ENCODE results near the gene NUP42. TPM values are rescaled to one million over a fixed set of nuclear protein-coding genes. Genes with fewer than 3 reads are reported as not detected.
A peak's percentile ranks its signal among the peaks of the same experiment; 100 is the strongest.

NUP42 gene
- total and polyA plus RNA-seq, 2 of the 13 experiments (the other 11 are each of a cell fraction or from before 2014, with no cell fraction given): 32.0 to 51.5 TPM

GRCh38 chr7:23181684-23182553 lies at the start of gene NUP42 (continued):
- TF ChIP-seq SMYD3 (CRISPR knock-in tag; IDR thresholded peaks at IDR 0.05) (peak; percentile 92), ZNF407 (CRISPR knock-in tag; IDR thresholded peaks at IDR 0.05; ENCODE audit: not compliant biosample characterization) (peak; percentile 54), FOXJ3 (CRISPR knock-in tag; IDR thresholded peaks at IDR 0.05; ENCODE audit: borderline replicate concordance) (no peak; the same call in 1 of the 2 replicates), MED1 (CRISPR knock-in tag; IDR thresholded peaks at IDR 0.05) (peak; percentile 73), ZNF619 (CRISPR knock-in tag; IDR thresholded peaks at IDR 0.05) (peak; percentile 99), ZNF362 (CRISPR knock-in tag; IDR thresholded peaks at IDR 0.05; ENCODE audit: borderline replicate concordance) (peak; percentile 10; the same call in 1 of the 2 replicates), JDP2 (CRISPR knock-in tag; IDR thresholded peaks at IDR 0.05; ENCODE audit: borderline replicate concordance) (no peak), GATA4 (IDR thresholded peaks at IDR 0.05; ENCODE audit: borderline replicate concordance, low read depth) (no peak), ZNF713 (CRISPR knock-in tag; IDR thresholded peaks at IDR 0.05) (0 out of 2 replicates have a peak, but pooled peaks have one; percentile 52), ZNF292 (CRISPR knock-in tag; IDR thresholded peaks at IDR 0.05; ENCODE audit: borderline replicate concordance, low read depth) (peak; percentile 77; the same call in 1 of the 2 replicates), ZNF383 (CRISPR knock-in tag; IDR thresholded peaks at IDR 0.05; ENCODE audit: borderline replicate concordance) (peak; percentile 80; the same call in 1 of the 2 replicates), IRF1 (CRISPR knock-in tag; IDR thresholded peaks at IDR 0.05; ENCODE audit: low read depth) (0 out of 2 replicates have a peak, but pooled peaks have one; percentile 55), NPAS2 (CRISPR knock-in tag; IDR thresholded peaks at IDR 0.05; ENCODE audit: borderline replicate concordance) (no peak), ZNF792 (CRISPR knock-in tag; IDR thresholded peaks at IDR 0.05) (peak; percentile 93), MNT (IDR thresholded peaks at IDR 0.05) (peak; percentile 72), KAT7 (CRISPR knock-in tag; IDR thresholded peaks at IDR 0.05; ENCODE audit: borderline replicate concordance) (peak; percentile 90)

Data from HepG2 (cell line).